Spleen (tissue), 11 donors: Measurements from ENCODE around the gene IL23A. TPM values are rescaled to one million over a fixed set of nuclear protein-coding genes. Genes with fewer than 3 reads are reported as not detected.

ENCODE experiments used
- DNase-seq: peaks from one replicate; pipeline ENCODE4 v3.0.0-alpha.2; 2020
- H3K27ac ChIP-seq, 8 donors: fragments of 200-600 bp; sonication (generic) in 7 of 8; 1 replicate in 4 of 8; 2 replicates in 4 of 8; pipeline versions ENCODE4 v1.5.0 to v1.8.0; 2016 to 2021; ENCODE audit warnings: inconsistent platforms in 4 of 8, mild to moderate bottlenecking in 4 of 8, moderate library complexity in 1 of 8
- H3K27me3 ChIP-seq, 7 donors: fragments of 200-600 bp; sonication (generic) in 6 of 7; replicated peaks in 1 of 7; 1 replicate in 4 of 7; 2 replicates in 3 of 7; pipeline versions ENCODE4 v1.5.0 to v1.8.0; 2016 to 2021; ENCODE audit warnings: inconsistent platforms in 3 of 7, mild to moderate bottlenecking in 1 of 7
- H3K36me3 ChIP-seq, 6 donors: fragments of 200-600 bp; sonication (generic) in 5 of 6; 1 replicate in 4 of 6; 2 replicates in 2 of 6; pipeline versions ENCODE4 v1.5.0 to v1.8.0; 2016 to 2021; ENCODE audit warnings: inconsistent platforms in 2 of 6
- H3K4me1 ChIP-seq, 6 donors: fragments of 200-600 bp; sonication (generic) in 5 of 6; 1 replicate in 3 of 6; 2 replicates in 3 of 6; pipeline versions ENCODE4 v1.5.0 to v1.8.0; 2016 to 2021; ENCODE audit warnings: inconsistent platforms in 3 of 6
- H3K4me3 ChIP-seq, 8 donors: fragments of 200-600 bp; sonication (generic) in 7 of 8; 1 replicate in 4 of 8; 2 replicates in 4 of 8; pipeline versions ENCODE4 v1.5.0 to v1.8.0; 2016 to 2021; ENCODE audit warnings: inconsistent platforms in 4 of 8, mild to moderate bottlenecking in 4 of 8, moderate library complexity in 2 of 8
- H3K9me3 ChIP-seq, 8 donors: fragments of 200-600 bp; sonication (generic) in 7 of 8; 1 replicate in 4 of 8; 2 replicates in 4 of 8; pipeline versions ENCODE4 v1.5.0 to v1.8.0; 2016 to 2021; ENCODE audit warnings: inconsistent platforms in 4 of 8
- POLR2A ChIP-seq, 3 donors: fragments of 450-650 bp; IDR thresholded peaks; one replicate each; pipeline ENCODE4 v1.5.1; 2017; ENCODE audit warnings: antibody characterized with exemption in 3 of 3, mild to moderate bottlenecking in 1 of 3
- POLR2AphosphoS5 ChIP-seq, 3 donors: sonication (generic); formaldehyde crosslinking; IDR thresholded peaks; one replicate each; pipeline ENCODE4 v1.5.1; 2017; ENCODE audit warnings: antibody characterized with exemption in 3 of 3
- WGBS, 5 donors: extraction: QIAGEN DNeasy Blood & Tissue Kit in 3 of 5; methylation state at CpG; one replicate each; pipeline versions ENCODE4 v1.1.5 to v1.1.7; 2013 to 2018; 5-methylcytosine and 5-hydroxymethylcytosine counted together
- intact Hi-C: fragments of 100-400 bp; cut with DNase I; formaldehyde crosslinking; loops from one replicate; pipeline ENCODE4 v1.15.0; 2023; ENCODE audit warnings: low total_unique reads
- polyA plus RNA-seq, 3 donors: library from polyadenylated mRNA; stranded (reverse); fragments of 200-250 nt; gene quantifications; one replicate each; pipeline ENCODE4 v1.2.1, GENCODE V29; 2013
- total RNA-seq, 7 donors: library from RNA; depleted of rRNA in 3 of 7; stranded (reverse); fragments of >200 nt in 3 of 7; fragmentation: NEBNext Ultra II Directional in 4 of 7; extraction: Animal tissue kit (Norgen Biotek cat#: 25700) in 4 of 7; gene quantifications; one replicate each; pipeline versions ENCODE4 v1.1.0 to v1.2.1, GENCODE V29; 2016 to 2021
- TF ChIP-seq, protein P1 (sequence below), 11 experiments: fragments of 200-600 bp in 7 of 11; fragments of 450-650 bp in 4 of 11; sonication (generic) in 4 of 11; IDR thresholded peaks in 8 of 11; conservative IDR thresholded peaks in 3 of 11; 1 replicate in 7 of 11; 2 replicates in 4 of 11; pipeline versions ENCODE4 v1.4.0 to v1.8.0; 2016 to 2021; ENCODE audit warnings: antibody characterized with exemption in 11 of 11, inconsistent platforms in 4 of 11, mild to moderate bottlenecking in 1 of 11
- donor health status: healthy with polysubstance abuse.
- donor health status: DM: no; HTN: no; CAD: no; lungs with moderate emphysema.
- donor health status: DM: no; HTN: no; CAD: no.
- donor health status: Bipolar disorder and iron deficiency.
- donor health status: healthy.
- donor health status: DM: no; HTN: no; CAD: no.
- donor health status: DM: yes; HTN: yes; CAD: no.

IL23A gene
- total and polyA plus RNA-seq, 10 donors = 1.1 to 4.5 (median 2.2) TPM

DNA sequence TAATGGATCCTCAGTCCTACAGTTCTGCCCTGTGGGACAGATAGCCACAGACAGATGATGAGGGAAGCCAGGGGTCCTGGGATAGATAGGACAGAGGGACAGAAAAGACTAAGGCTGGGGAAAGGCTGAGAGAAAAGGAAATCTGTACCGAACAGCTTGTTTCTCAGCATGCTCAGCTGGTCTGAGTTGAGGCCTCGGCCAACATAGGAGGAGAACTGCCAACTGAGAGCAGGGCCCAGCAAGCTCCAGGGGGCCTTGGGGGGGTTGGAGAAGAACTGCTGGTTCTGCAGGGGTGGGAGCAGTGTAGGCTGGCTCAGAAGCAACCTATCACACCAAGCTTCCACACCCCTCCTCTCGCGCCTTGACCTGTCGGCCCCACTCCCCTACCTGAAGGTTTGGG lies 10.1 kb downstream of the IL23A start:
- no peaks in the 10 kb centered on the region for H3K9me3 ChIP-seq
- no peak overlapping the region for H3K27ac ChIP-seq
- WGBS, 5 donors = 88 to 96% (median 95%) methylated on average over 4 to 5 of the region's 5 CpGs
- peaks cover 19 to 100% (median 97%) of the 10 kb centered on the region in 6 donors for H3K36me3 ChIP-seq
- intact Hi-C loops = no loop called here
- H3K27me3 ChIP-seq = no peaks in the 10 kb centered on the region
- H3K4me1 ChIP-seq = no peaks in the 10 kb centered on the region
- TF ChIP-seq POLR2AphosphoS5 (IDR thresholded peaks at IDR 0.05) (no peak), POLR2A (IDR thresholded peaks at IDR 0.05) (no peak)
- TF ChIP-seq, protein P1, sequence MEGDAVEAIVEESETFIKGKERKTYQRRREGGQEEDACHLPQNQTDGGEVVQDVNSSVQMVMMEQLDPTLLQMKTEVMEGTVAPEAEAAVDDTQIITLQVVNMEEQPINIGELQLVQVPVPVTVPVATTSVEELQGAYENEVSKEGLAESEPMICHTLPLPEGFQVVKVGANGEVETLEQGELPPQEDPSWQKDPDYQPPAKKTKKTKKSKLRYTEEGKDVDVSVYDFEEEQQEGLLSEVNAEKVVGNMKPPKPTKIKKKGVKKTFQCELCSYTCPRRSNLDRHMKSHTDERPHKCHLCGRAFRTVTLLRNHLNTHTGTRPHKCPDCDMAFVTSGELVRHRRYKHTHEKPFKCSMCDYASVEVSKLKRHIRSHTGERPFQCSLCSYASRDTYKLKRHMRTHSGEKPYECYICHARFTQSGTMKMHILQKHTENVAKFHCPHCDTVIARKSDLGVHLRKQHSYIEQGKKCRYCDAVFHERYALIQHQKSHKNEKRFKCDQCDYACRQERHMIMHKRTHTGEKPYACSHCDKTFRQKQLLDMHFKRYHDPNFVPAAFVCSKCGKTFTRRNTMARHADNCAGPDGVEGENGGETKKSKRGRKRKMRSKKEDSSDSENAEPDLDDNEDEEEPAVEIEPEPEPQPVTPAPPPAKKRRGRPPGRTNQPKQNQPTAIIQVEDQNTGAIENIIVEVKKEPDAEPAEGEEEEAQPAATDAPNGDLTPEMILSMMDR (IDR thresholded peaks at IDR 0.05 in 8 of 11, conservative IDR thresholded peaks at IDR 0.05 in 3 of 11) = no peak
- DNase-seq = peak; percentile 24
- no peak overlapping the region for H3K4me3 ChIP-seq

DNA sequence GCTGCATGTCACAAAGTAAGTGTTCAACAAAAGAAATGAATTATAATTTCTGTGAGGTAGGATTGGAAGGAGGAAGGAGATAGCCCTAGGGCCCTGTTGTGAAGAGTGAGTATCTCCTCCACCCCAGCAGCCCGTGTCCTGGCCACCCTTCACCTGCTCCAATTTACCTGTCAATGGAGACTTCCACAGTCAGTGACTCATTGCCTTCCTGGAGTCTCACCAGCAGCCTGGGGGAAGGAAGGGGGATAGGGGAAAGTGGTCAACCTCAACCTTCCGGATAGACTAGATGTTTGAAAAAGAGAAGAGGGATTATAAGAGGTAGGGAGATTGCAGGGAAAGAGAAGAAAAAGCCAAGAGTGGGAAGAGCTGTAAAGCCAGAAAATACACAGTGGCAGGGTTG lies 12.0 kb downstream of the IL23A start:
- 79 to 95% (median 85%) methylated on average over 2 of the region's 2 CpGs for WGBS, 5 donors
- Histone ChIP-seq H3K27ac (no peak overlapping the region), H3K4me3 (no peak overlapping the region), H3K4me1 (no peaks in the 10 kb centered on the region), H3K27me3 (no peaks in the 10 kb centered on the region), H3K36me3 (peaks cover 19 to 100% (median 99%) of the 10 kb centered on the region in 6 donors), H3K9me3 (no peaks in the 10 kb centered on the region)
- intact Hi-C loops = no loop called here
- peak; percentile 19 for DNase-seq
- TF ChIP-seq POLR2A (IDR thresholded peaks at IDR 0.05) (no peak), POLR2AphosphoS5 (IDR thresholded peaks at IDR 0.05) (no peak)
- TF ChIP-seq, protein P1 (IDR thresholded peaks at IDR 0.05 in 8 of 11, conservative IDR thresholded peaks at IDR 0.05 in 3 of 11) = no peak

DNA sequence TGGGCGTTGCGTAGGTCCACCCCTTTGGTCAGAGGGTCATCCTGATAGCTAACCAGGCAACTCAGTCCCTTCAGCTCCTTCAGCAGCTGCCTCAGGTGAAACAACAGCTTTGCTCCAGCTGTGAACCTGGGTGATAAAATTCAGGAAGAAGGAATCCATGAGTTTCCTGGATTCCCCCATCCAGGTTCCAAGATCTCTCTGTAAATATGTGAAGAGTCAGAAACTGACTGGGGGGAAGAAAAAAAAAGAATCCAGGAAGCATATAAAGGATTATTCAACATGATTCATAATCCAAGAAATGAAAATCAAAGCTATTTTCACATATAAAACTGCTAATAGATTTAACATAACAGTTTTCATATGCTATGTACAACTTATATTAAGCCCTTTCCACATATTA lies 12.6 kb downstream of the IL23A start:
- peaks cover 19 to 100% (median 99%) of the 10 kb centered on the region in 6 donors for H3K36me3 ChIP-seq
- no peak for DNase-seq
- peaks cover 0 to 4% (median 0%) of the 10 kb centered on the region in 6 donors for H3K4me1 ChIP-seq
- H3K9me3 ChIP-seq = no peaks in the 10 kb centered on the region
- 88 to 100% (median 97%) methylated on average over 2 of the region's 2 CpGs for WGBS, 5 donors
- H3K27me3 ChIP-seq = no peaks in the 10 kb centered on the region
- H3K27ac ChIP-seq = no peak overlapping the region
- intact Hi-C loops = no loop called here
- no peak for TF ChIP-seq POLR2A (IDR thresholded peaks at IDR 0.05)
- TF ChIP-seq POLR2AphosphoS5 (IDR thresholded peaks at IDR 0.05) = no peak
- TF ChIP-seq, protein P1 (IDR thresholded peaks at IDR 0.05 in 8 of 11, conservative IDR thresholded peaks at IDR 0.05 in 3 of 11) = no peak
- no peak overlapping the region for H3K4me3 ChIP-seq

DNA sequence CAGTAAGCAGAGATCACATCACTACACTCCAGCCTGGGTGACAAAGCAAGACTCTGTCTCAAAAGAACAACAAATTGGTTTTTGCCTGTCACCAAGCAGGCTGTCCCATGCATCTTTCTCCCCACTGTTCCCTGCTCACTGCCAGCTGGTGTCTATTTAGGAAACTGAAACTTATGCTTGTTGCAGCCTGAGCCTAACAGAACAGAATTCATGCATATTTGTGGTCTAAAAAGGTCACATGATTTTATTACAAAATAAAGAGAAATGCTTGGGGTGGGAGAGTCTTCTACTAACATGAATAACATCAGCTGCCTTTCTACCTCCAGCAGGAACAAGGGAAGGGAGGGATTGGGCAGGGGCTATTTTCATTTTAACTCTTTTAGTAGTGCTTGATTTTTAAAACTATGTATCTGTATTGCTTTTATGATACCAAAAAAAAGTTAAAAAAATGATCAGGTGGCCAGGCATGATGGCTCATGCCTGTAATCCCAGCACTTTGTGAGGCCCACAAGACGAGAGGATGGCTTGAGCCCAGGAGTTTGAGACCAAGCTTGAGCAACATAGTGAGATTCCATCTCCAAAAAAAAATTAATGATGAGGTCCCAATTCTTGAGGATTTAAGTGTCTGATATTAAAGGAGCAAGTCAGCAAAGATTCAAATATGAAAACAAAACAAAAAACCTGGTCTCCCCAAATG lies 20.3 kb downstream of the IL23A start:
- 3 to 18% (median 7%) methylated on average over 1 of the region's 1 CpG for WGBS, 5 donors
- peak; percentile 28 for DNase-seq
- Histone ChIP-seq H3K27ac (peak overlapping the region; percentile 85 to 95 (median 92)), H3K36me3 (peaks cover 0 to 38% (median 23%) of the 10 kb centered on the region in 6 donors), H3K27me3 (no peaks in the 10 kb centered on the region), H3K4me3 (peak overlapping the region; percentile 60 to 86 (median 72)), H3K9me3 (no peaks in the 10 kb centered on the region), H3K4me1 (peaks cover 13 to 50% (median 32%) of the 10 kb centered on the region in 6 donors)
- intact Hi-C loops = no loop called here
- TF ChIP-seq, protein P1 (IDR thresholded peaks at IDR 0.05 in 8 of 11, conservative IDR thresholded peaks at IDR 0.05 in 3 of 11) = no peak
- TF ChIP-seq POLR2AphosphoS5 (IDR thresholded peaks at IDR 0.05) = peak in 1 of 3 donors; percentile 61
